SHP77 (cell line): ENCODE data around the gene TRAK1.

Source experiments
- DNase-seq, 2 experiments: peaks; one replicate each; lab custom pipeline; 2025; lab: John Stamatoyannopoulos, UW

The TRAK1 gene

DNA sequence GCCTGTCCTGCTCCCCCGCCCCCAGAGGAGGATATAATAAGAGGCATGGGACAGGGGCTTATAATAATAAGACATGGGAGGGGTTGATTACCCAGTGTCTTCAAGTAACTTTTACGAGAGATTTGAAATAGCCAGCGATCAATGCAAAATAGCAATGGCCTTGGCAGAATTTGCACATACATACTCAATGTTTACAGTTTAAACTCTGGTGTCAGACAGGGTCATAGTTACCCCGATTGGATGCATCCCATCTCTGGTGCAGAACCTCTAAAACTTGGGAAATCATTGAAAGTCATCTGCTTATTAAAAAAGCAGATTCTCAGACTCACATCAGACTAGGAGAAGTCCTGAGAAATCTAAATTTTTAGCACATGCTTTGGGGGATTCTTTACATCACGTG is 61.0 kb downstream of the TRAK1 start:
- DNase-seq: no peak

DNA sequence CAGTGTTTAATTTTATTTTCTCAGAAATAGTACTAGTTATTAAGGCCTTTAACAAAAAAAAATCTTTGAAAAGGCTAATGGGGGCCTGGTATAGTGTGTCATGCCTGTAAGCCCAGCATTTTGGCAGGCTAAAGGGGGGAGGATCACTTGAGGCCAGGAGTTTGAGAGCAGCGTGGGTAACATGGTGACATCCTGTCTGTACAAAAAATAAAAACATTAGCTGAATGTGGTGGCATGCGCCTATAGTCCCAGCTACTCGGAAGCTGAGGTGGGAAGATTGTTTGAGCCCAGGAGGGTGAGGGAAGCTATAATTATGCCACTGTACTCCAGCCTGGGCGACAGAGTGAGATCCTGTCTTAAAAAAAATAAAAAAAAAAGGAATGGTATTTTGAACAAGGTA is 61.9 kb downstream of the TRAK1 start:
- DNase-seq: no peak

DNA sequence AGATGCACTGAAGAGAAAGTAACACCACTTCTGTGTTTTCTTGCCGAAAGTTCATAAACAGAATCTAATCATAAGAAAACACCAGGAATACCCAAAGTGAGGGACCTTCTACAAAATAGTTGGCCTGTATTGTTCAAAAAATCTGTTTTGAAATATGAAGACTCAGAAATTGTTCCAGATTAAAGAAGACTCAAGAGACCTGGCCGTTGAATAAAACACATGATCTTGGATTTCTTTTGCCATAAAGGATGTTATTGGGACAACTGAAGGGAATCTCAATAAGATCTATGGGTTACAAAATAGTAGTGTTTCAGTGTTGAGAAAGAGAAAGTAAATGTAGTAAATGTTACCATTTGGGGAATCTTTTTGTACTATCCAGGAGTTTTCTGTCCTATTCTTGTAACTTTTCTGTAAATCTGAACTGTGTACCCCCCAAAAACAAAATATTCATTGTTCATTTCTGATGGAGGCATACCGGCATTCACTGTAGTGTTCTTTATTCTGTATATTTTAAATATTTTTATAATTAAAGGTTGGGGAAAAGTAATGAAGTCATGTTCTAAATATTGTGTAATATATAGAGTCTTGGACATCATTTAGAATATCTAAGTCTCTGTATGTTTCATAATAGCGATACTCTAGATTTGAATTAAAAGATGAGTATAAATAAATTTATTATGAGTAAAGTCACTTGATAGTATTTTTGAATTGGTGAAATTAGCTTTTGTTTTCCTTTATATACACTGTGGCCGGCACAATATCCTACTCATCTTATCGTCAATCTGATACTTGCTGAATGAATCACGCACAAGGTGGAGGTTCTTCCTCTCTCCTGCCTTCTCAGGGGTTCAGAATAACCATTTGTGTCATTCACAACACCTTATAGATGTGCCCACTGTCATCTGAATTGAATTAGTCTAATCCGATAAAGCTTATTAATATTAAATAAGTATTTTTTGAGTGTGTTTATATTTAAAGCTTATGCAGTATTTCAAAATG is 66.7 kb downstream of the TRAK1 start:
- DNase-seq: no peak

DNA sequence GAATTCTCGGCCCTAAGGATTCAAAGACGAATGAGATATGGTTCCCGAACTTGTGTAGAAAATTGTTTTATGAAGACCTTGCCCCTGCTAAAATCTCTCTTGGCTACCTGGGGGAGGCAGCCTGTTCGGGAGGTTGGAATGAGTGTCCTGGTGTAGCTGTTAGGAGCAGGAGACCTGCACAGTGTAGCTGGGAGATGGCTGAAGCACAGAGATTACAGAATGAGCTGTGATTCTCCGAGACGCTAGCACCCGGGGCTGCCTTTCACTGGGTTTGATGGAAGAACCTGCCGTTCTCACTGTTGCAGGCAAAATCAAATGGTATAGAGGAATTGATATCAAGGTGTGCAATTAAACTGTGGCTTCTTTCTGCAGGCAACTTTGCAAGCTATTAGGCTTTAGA is 68.0 kb downstream of the TRAK1 start:
- no peak for DNase-seq

DNA sequence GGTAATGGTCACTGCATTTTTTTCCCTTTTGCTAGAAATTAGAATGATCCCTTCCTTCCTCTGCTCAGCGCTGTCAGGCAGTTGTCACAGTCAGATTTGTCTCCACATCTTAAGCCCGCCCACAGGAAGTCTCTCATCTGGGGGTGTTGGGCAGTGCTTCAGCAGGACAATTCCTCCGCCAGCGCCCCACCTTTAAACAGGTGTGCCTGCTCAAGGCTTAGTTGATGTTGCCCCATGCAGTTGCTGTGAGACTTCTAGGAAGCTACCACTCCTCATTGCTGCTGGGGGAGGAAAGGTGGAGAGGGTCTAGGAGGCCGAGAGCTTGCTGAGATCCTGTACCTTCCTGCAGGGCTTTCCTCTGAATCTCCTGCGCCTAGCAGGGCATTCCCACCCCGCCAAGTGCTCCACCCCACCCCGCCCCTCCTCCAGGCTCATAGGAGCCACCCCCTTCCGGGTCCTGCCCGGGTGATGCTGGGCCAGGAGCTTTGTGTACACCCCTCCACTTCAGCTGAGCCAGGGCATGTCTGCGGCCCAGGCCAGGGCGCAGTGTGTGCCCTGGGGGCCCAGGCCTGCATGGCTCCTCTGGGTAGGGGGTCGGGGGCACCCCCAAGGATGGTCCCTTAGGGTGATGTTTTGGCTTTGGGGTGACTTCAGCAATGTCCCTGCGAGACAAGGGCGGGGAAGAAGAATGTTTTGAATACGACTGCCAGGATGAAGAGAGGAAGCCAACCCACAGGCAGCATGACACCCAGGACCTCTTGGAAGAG is 68.7 kb downstream of the TRAK1 start:
- peak; percentile 61 to 69 for DNase-seq

DNA sequence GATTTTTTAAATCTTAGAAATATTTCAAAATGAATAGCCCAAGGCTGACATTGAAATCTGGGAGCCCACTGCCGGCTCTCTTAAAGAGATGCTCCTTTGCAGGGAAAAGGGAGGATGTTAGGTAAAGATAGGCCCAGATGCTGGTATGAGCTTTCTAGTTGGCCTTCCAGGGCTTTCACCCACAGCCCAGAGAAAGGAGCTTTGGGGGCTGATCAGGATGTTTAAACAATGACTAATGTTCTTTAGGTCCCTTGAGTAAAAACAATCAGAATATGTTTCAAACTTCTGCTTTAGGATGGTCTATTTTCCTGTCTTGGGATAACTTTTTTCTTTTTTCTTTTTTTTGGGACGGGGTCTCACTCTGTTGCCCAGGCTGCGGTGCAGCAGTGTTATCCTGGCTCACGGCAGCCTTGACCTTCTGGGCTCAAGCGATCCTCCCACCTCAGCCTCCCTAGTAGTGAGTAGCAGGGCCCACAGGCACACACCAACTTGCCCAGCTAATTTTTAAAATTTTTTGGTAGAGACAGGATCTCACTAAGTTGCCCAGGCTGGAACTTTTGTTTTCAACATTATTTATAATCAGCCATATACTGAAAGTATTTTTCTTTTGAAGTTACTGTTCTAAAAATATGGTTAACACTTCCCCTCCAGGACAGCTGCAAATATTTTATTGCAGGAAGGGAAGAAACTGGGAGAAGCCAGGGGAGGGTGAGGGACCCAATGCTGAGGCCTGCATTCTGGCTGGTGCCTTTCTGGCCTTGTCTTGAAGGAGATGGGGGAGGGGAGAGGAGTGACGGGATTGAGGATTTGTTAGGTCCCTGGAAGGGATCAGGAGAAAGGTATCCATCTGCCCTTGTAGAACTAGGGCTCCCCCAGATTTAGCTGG is 70.1 kb downstream of the TRAK1 start:
- DNase-seq: no peak

DNA sequence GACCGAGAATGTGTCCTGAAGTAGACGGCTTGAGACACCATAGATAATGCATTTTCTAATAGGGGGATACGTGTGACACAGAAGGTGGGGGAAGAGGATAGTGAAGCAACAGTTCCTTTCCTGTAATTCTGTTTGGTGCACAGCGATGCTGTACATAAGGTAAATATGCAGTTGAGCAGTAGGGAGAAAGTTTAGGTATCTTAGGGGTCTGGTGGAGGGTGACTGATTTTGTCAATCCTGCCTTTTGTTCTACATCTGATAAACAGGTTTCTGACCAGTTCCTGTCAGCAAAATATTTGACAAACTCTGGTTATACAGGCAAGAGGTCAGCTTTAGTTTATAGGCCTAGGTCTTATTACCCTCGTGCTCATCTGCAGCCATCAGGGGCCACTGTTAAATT is 71.3 kb downstream of the TRAK1 start:
- no peak for DNase-seq

DNA sequence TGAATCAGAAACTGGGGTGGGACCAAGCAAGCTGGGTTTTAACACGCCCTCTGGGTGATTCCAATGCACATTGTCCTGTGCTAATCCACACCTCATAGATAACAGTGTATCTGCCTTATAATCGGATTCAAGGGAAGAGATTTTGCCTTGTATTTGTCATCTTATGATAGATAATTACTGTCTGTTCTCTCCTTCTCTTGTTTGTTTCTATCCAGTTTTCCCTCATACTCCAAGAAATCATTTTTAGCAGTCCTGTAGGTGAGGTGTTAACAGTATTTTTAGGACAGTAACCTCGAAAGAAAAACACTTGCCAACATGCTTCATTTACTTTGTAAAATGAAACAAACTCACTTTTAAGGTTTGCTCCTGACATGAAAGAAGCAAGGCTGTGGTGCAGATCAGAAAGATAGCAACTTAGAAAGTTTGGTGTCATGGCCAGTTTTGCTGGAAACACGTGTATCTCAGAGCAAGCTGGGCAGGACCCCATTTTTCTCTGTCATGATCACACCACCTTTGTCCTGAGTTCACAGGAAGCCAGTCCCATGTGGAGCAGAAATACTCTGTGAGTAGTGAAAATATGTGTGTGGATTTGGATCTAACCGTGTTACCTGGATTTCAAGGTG is 72.6 kb downstream of the TRAK1 start:
- DNase-seq: no peak

DNA sequence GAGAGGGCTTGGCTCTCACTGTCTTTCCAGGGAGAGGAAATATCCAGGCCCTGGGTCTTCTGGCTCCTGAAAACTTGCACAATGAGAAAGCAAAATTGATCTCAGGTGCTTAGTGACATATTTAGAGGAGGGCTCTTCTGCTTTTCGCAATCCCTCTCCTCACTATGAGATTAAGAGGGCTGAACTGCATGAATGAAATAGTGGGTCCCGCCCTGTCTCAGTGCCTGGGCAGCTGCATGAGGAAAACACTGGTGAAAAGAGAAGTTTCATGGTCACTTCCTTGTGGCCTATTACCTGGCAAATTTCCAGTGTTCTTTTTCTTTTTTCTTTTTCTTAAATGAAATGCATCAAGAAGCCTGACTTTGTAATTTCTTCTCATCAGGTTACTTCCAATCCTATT is 73.5 kb downstream of the TRAK1 start:
- DNase-seq: no peak

DNA sequence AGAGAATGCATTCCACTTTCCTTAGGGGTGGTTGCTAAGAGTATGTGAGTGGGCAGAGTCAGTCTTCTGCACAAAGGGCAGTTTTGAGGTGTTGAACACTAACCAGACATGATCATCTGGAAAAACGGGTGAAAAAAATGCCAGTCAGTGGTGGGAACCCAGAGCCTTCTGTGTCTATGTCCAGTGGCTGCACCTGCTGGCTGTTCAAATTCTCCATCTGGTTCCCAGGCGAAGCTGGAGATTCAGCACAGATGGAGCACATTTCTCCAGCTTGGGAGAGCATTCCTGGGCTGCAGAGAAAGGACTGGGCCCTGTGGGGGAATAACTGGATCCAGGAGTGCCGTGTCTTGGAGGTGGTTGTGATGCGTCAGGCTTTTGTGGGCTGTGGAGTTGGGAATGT is 74.1 kb downstream of the TRAK1 start:
- no peak for DNase-seq

DNA sequence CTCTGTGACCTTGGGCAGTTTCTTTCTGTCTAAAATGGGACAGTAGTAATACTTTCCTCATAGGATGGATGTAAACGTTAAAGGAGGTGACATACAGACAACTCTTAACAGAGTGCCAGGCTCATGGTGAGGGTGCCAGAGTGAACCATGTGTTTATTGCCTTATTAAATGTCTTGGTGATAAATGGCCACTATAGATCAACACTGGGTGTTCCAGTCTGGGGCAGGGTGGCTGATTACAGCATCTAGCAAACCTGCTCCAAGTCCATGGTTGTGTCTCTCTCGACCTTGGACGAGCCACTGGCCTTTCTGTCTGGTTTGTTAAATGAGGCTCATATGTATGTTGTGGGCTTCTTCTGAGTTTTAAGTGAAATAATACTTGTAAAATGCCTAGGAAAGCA is 75.1 kb downstream of the TRAK1 start:
- no peak for DNase-seq

DNA sequence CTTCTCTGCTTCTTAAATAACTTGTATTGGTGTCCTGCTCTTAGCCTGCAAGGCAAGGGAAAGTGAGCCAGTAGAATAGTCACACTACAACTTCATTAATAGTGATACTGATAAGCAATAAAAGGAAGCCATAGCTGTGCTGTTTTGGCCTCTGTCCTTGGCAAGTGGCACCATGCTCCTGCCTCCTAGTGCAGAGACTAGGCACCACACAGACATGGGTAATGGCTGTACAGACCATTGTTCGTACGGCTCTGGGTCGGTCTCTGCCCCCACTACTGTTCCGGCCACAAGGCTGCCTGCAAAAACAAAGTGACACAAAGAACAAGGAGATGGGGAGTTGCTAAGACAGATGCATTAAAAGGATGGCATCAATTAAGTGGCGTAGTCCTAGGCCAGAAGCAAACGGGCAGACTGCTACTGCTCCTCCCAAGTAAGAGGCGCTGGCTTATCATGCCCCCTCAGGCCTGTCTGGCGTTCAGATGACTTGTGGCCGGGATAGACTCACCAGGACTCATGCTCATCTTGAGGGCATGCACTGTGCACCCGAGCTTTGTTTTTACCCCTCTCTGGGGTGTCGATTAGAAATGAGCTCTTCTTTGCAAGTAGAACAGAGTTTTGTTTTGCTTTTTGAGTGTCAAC is 75.6 kb downstream of the TRAK1 start:
- DNase-seq: no peak

DNA sequence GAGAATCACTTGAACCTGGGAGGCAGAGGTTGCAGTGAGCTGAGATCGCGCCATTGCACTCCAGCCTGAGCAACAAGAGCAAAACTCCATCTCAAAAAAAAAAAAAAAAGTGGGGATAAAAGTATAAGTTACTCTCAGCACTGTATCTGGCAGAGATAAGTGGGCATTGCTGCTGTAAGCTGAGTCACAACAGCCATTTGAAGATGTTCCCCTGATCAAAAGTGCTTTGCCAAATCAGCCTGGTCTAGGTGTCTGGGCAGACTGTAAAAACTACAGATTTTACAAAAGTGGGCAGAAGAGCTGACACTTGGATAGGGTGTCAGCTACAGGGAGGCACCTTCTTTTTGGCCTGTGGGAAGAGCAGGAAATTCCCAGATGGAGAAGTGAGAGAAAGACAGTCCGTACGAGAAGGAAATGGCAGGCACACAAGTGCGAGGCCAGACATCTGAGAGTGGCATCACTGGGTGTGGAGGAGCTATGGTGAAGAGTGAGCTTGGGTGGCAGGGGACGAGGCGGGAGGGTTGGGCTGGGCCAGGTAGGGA is 78.5 kb downstream of the TRAK1 start:
- DNase-seq: no peak

DNA sequence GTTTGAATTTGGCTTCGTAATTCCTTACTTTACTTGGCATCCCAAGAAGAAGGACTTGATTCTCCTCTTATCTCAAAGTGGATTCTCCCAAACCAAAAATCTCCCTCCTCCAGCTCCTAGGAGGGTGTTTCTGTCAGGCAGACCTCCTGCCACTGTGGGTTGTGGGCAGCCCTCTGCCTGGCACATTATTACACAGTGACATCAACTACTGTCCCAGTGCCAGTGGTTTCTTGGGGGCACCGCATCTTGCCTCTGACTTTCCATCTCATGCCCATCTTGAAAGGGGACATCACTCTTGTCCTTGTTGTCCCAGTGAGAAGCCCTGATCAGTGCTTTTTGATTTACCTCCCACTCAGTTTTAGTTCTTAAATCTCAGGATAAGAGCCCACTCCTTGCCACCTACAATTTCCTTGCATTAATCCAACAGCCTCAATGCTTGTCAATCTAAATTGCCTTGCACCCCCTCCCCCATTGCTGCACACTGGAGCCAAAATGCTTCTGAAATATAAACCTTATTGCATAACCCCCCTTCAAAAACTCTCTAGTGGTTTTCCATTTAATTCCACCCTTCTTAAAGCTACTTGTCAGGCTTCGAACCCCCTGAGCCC is 81.0 kb downstream of the TRAK1 start:
- no peak for DNase-seq

DNA sequence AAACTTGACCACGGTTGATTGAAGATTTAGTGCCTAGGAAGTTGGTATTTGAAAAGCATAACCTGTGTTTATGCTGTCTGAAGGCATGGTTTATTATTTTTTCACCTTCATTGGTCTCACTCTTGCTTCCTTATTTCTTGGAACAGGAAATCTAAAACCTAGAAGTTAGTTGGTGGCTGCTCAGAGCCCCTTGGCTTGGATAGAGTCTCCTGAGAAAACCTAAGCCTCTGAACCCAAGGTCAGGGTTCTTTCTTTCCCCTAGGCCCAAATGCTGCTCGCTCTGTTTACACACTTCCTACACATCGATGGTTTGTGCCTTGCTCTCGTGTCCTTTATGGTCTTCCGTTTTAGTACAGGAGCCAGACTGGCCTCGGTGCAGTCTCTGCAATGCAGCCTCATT is 82.2 kb downstream of the TRAK1 start:
- DNase-seq: no peak

DNA sequence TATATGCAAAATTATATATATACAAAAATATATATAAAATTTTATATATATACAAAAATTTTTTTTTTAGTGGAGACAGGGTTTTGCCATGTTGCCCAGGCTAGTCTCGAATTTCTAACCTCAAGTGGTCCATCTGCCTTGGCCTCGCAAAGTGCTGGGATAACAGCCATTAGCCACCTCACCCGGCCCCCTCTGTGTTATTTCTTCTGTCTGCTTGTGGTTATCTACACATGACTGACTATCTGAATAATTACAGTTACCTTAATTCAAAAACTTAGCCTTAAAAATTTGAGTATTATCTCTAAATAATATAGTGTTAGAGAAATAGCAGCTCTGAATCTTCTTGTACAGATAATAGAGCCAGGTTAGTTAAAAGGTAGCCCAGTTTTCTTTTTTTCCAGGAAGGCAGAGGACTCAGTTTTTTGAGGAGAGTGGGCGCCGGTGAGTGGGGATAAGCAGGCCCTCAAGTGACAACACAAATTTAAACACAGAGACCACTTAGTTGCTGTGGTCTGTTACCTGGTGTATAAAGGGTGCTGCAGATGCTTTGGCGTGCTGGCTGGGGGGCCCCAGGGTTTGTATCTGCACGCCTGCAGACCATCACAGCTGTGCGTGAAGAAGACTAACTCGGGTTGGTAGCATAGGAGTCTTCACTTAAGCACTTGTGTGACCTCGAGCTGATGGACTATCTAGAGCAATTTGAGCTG is 83.7 kb downstream of the TRAK1 start:
- no peak for DNase-seq

DNA sequence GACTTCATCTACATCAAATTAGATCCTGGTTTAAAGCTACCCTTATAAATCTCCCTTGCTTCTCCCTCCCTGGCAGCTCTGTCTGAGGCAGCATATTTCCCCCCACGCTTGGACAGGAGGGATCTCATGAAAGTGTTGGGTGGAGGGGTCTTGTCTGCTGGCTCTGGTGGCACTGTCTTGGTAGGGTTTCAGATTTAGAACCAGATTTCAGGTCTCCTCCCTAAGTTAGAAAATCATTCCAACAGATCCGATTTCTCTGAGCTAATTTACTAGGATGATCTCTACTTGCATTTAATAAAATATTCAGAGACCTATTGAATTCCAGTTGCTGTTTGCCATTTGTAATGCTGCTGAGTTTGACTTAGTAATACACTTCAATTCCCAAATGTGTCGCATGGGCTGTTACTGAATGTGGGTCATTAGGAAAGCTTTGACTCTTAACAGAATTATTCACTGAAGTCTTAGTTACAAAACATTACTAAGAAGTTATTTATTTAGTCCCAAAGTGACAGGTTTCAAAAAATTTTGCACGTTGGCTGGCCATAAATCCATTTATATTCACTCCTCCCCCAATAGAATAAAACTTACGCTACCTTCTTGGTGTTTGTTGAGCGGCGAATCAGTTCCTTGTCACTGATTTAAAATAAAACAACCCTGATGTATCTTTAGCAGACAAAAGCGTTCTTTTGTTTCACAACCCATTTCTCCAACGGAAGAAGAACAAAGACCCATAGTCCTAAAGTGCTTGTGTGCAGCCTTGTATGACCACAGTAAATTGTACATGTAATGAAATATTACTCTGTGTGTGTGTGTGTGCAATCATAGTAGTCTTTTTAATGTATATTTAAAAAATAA is 84.5 kb downstream of the TRAK1 start:
- no peak for DNase-seq

DNA sequence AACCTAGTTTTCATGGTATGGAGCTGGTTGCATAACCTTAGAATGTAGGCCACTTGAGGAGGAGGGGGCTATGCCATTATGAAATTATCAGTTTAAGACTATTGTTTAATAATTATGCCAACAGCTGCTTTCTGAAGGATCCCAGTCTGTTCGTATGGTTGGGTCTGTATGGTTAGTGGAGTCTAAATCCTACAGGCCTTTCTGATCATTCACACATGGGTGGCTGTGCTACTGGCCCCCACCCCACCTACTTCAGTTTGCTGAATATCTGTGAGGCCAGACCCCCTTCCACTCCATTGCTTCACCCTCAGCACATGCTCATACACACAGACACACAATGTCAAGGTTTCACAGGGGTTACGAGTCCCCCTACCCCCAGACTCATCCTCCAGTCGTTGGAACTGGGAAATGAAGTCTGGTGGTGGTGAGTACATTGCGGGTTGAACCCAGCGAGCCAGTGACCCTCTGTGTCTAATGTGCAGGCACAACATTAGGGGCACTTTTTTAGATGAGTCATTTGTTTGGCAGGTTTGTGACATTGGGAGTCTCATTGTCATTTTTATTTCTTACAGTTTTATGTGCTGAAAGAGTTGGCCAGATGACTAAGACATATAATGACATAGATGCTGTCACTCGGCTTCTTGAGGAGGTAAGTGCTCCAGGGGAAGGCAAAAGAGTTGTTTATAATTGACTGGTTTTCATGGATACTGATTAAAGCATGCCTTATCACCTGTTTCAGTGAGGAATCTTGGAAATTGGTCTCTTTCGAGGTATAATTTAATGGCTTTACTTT is 85.3 kb downstream of the TRAK1 start:
- no peak for DNase-seq
